OCI-LY7 (cell line): ENCODE measurements around the gene ARHGAP42.

Experiments
- EZH2phosphoT487 ChIP-seq: fragments of 200-600 bp; sonication (generic); IDR thresholded peaks from 2 replicates; pipeline ENCODE4 v1.6.1; 2018; ENCODE audit warnings: low read depth, borderline replicate concordance, mild to moderate bottlenecking, mixed run types, antibody characterized with exemption, low read length, moderate library complexity, mixed read lengths
- TF ChIP-seq, protein P1 (sequence below): fragments of 200-600 bp; sonication (generic); conservative IDR thresholded peaks from 2 replicates; pipeline ENCODE4 v1.5.1; 2014; ENCODE audit warnings: mild to moderate bottlenecking, antibody characterized with exemption, low read length, moderate library complexity, mixed read lengths

DNA sequence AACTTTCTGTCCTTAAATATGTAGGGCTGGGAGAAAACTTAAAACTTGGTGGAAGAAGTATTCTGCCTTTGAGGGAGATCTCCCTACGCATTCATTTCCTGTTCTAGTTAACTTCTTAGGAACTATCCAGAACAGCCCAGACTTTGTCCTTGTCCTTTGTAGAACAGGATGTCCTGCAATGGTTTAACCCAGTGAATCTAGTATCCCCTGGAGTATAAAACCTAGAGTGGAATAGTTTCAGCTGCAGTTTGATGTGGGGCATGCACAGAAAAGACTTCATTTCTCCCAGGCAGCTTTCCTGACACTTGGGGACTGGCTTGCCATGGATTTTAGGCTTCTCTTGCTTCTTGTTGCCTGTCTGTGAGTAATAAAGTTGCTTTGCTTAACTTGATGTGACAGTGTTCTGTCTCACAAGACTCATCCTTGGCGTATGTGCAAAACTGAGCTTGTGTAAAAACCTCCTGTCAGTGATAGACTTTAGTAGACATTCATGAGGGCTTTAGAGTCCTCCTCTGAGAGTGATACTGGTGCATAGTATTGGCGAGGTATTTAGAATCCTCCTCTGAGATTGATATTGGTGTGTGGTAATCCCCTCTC lies 28.2 kb downstream of the ARHGAP42 start:
- TF ChIP-seq, protein P1, sequence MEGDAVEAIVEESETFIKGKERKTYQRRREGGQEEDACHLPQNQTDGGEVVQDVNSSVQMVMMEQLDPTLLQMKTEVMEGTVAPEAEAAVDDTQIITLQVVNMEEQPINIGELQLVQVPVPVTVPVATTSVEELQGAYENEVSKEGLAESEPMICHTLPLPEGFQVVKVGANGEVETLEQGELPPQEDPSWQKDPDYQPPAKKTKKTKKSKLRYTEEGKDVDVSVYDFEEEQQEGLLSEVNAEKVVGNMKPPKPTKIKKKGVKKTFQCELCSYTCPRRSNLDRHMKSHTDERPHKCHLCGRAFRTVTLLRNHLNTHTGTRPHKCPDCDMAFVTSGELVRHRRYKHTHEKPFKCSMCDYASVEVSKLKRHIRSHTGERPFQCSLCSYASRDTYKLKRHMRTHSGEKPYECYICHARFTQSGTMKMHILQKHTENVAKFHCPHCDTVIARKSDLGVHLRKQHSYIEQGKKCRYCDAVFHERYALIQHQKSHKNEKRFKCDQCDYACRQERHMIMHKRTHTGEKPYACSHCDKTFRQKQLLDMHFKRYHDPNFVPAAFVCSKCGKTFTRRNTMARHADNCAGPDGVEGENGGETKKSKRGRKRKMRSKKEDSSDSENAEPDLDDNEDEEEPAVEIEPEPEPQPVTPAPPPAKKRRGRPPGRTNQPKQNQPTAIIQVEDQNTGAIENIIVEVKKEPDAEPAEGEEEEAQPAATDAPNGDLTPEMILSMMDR = no peak
- TF ChIP-seq EZH2phosphoT487 = no peak
